ENCODE measurements around the gene ZBED4. TPM values are rescaled to one million over a fixed set of nuclear protein-coding genes. Genes with fewer than 3 reads are reported as not detected.

The ZBED4 gene
- total and polyA plus RNA-seq, 2 of the 13 experiments (the other 11 are each of a cell fraction or from before 2014, with no cell fraction given): 5.4 to 9.6 TPM

- TF ChIP-seq, protein P1, sequence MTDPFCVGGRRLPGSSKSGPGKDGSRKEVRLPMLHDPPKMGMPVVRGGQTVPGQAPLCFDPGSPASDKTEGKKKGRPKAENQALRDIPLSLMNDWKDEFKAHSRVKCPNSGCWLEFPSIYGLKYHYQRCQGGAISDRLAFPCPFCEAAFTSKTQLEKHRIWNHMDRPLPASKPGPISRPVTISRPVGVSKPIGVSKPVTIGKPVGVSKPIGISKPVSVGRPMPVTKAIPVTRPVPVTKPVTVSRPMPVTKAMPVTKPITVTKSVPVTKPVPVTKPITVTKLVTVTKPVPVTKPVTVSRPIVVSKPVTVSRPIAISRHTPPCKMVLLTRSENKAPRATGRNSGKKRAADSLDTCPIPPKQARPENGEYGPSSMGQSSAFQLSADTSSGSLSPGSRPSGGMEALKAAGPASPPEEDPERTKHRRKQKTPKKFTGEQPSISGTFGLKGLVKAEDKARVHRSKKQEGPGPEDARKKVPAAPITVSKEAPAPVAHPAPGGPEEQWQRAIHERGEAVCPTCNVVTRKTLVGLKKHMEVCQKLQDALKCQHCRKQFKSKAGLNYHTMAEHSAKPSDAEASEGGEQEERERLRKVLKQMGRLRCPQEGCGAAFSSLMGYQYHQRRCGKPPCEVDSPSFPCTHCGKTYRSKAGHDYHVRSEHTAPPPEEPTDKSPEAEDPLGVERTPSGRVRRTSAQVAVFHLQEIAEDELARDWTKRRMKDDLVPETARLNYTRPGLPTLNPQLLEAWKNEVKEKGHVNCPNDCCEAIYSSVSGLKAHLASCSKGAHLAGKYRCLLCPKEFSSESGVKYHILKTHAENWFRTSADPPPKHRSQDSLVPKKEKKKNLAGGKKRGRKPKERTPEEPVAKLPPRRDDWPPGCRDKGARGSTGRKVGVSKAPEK (CRISPR knock-in tag; IDR thresholded peaks at IDR 0.05; ENCODE audit: borderline replicate concordance): 0 out of 2 replicates have a peak, but pooled peaks have one; percentile 42
- no peak for TF ChIP-seq SMARCE1 (IDR thresholded peaks at IDR 0.05; ENCODE audit: borderline replicate concordance)
- no peak for TF ChIP-seq MAZ (IDR thresholded peaks at IDR 0.05; ENCODE audit: borderline replicate concordance, low read depth, low read length)
- TF ChIP-seq MAZ (CRISPR knock-in tag; IDR thresholded peaks at IDR 0.05; ENCODE audit: low read depth): 0 out of 2 replicates have a peak, but pooled peaks have one; percentile 5
- no peak for TF ChIP-seq ZNF253 (CRISPR knock-in tag; IDR thresholded peaks at IDR 0.05; ENCODE audit: borderline replicate concordance)
- TF ChIP-seq ZNF274 (CRISPR knock-in tag; IDR thresholded peaks at IDR 0.05): 0 out of 2 replicates have a peak, but pooled peaks have one; percentile 9
- no peak for TF ChIP-seq MXD4 (CRISPR knock-in tag; IDR thresholded peaks at IDR 0.05)
Measured at GRCh38 chr22:49929994-49930575, 76.4 kb downstream of the ZBED4 start (continued).

DNA sequence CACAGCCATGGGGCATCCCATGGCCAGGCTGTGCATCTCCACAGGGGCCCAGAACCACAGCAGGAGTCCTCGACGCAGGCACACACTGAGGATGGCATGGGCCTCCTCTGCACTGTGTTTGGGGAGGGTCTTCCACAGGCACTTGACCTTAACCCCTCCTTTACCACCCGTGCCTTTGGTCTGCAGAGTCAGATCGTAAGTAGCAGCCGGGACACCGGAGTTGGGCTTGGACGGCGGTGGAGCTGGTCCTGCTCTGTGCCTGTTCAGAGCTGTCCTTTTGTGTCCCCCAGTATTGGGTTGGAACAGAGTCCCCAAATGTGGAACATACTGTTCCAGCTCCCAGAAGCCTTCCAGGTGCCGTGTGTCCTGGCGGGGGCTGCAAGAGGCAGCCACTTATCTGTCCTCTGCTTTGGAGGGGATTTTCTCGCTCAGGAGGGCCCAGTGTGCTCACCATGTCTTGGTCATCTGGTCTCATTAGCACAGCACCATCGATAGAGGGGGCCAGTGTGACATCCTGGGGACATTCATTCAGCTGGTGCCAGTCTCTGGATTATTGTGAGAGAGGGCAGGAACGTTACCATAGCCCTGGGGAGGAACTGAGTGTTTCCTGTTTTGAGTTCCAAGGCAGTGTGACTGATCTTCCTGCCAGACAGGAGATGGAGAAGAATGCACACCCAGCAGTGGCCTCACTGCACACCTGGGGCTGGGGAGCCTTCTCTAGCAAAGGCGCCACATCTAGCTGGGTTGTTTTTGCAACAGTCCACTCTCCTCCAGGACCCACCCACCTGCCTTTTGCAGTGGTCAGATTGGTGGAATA is 77.2 kb downstream of the ZBED4 start:
- peak; percentile 65 for ATAC-seq
- H3K4me1 ChIP-seq (ENCODE audit: insufficient read depth, low read length): peaks cover 49% of the 10 kb centered on the region
- in situ Hi-C loops (cut with HindIII; ENCODE audit: extremely low pct_ligation_motif_present, low pct_unique_long_range_greater_than_20kb): loop anchor here (5.0 kb wide), 3 partner anchors 36 to 101 kb away; no protein-coding TSS in a partner anchor
- peak; percentile 84 for FAIRE-seq
- BruUV-seq (replicated peaks): no TSS peak
- no peak overlapping the region for H3K9ac ChIP-seq (ENCODE audit: insufficient read depth, low read depth, low read length)
- WGBS (ENCODE audit: low lambda C conversion rate): 21% methylated on average over 6 of the region's 14 CpGs
- no peak overlapping the region for H3K4me3 ChIP-seq (replicated peaks in 1 of 3; ENCODE audit: insufficient read depth in 1 of 3, low read depth in 2 of 3, low read length in 3 of 3)
- peak; percentile 81 for DNase-seq (ENCODE audit: low spot score)
- intact Hi-C loops (cut with micrococcal nuclease; ENCODE audit: unreplicated experiment): loop anchor here (1.0 to 5.0 kb wide), 3 partner anchors 24 to 99 kb away; no protein-coding TSS in a partner anchor
- H3K79me2 ChIP-seq (ENCODE audit: insufficient read depth, low read length): no peaks in the 10 kb centered on the region
- H3K4me2 ChIP-seq (ENCODE audit: low read depth, low read length): peak overlapping the region; percentile 27
- peaks cover 3 to 10% of the 10 kb centered on the region in 2 experiments; a peak in 4 of 5 replicates for H3K27me3 ChIP-seq (ENCODE audit: control insufficient read depth in 1 of 2, insufficient read depth in 2 of 2, low read length in 2 of 2)
- ChIA-PET CTCF (ENCODE audit: low intra/inter-chr PET ratio, low total read pairs) (interaction anchor here (1.1 to 3.2 kb wide), 6 partner anchors 28 to 100 kb away, joined by 3 to 63 read pairs (median 5); no protein-coding TSS in a partner anchor), POLR2A (interaction anchor here (0.7 to 10.5 kb wide), 7 partner anchors 12 to 100 kb away, joined by 3 to 283 read pairs (median 12); partner anchors contain the start of gene PIM3)
- H3K27ac ChIP-seq (ENCODE audit: extremely low read length, insufficient read depth, low read length): no peak overlapping the region
- no peaks in the 10 kb centered on the region for H3K9me3 ChIP-seq (ENCODE audit: low read length)
- H4K20me1 ChIP-seq (ENCODE audit: insufficient read depth, low read length): no peaks in the 10 kb centered on the region
- H2AFZ ChIP-seq (ENCODE audit: low read length): no peak overlapping the region
- no peaks in the 10 kb centered on the region for H3K36me3 ChIP-seq (replicated peaks in 1 of 2; ENCODE audit: control insufficient read depth in 1 of 2, insufficient read depth in 2 of 2, low read length in 2 of 2)
- TF ChIP-seq, protein P2, sequence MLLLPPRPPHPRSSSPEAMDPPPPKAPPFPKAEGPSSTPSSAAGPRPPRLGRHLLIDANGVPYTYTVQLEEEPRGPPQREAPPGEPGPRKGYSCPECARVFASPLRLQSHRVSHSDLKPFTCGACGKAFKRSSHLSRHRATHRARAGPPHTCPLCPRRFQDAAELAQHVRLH (CRISPR knock-in tag; IDR thresholded peaks at IDR 0.05; ENCODE audit: borderline replicate concordance, low read depth): peak; percentile 69; the same call in 1 of the 2 replicates
- TF ChIP-seq PHF8 (CRISPR knock-in tag; IDR thresholded peaks at IDR 0.05): 0 out of 2 replicates have a peak, but pooled peaks have one; percentile 28
- peak; percentile 60 for TF ChIP-seq GATAD2A (CRISPR knock-in tag; IDR thresholded peaks at IDR 0.05)
- no peak for TF ChIP-seq ZNF674 (CRISPR knock-in tag; IDR thresholded peaks at IDR 0.05; ENCODE audit: low read depth)
- TF ChIP-seq ZNF20 (CRISPR knock-in tag; IDR thresholded peaks at IDR 0.05): no peak
- no peak for TF ChIP-seq ZNF441 (CRISPR knock-in tag; IDR thresholded peaks at IDR 0.05; ENCODE audit: borderline replicate concordance)
- TF ChIP-seq GATAD1 (CRISPR knock-in tag; IDR thresholded peaks at IDR 0.05): peak; percentile 52; the same call in 1 of the 2 replicates
- TF ChIP-seq ELF3 (CRISPR knock-in tag; IDR thresholded peaks at IDR 0.05): peak; percentile 63; the same call in 1 of the 2 replicates

All from HepG2 (cell line).